Uterus (tissue), 2 donors: ENCODE measurements around the gene FAM89B.

Experiments used
- POLR2A ChIP-seq, 2 donors: fragments of 450-650 bp; IDR thresholded peaks; one replicate each; pipeline ENCODE4 v1.6.1; 2016; ENCODE audit warnings: antibody characterized with exemption in 2 of 2, mild to moderate bottlenecking in 1 of 2, moderate library complexity in 1 of 2
- TF ChIP-seq, protein P1 (sequence below), 4 experiments: fragments of 200-600 bp in 2 of 4; fragments of 450-650 bp in 2 of 4; sonication (generic) in 2 of 4; IDR thresholded peaks; one replicate each; pipeline ENCODE4 v1.5.1; 2016 to 2019; ENCODE audit warnings: antibody characterized with exemption in 4 of 4, mild to moderate bottlenecking in 2 of 4, moderate library complexity in 1 of 4

DNA sequence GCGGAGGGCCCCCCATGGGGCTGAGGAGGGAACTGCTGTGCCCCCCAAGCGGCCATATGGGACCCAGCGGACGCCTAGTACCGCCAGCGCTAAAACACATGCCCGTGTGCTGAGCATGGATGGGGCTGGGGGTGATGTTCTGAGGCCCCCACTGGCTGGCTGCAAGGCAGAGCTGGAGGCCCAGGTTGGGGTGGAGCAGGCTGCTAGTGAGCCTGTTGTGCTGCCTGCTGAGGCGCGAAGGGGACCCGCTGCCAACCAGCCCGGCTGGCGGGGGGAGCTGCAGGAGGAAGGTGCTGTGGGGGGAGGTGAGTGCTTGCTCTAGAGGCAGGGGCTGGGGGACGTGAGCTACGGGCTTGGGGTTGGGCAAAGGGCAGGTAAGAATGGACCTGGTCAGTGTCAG is 46.4 kb downstream of the FAM89B start:
- TF ChIP-seq, protein P1, sequence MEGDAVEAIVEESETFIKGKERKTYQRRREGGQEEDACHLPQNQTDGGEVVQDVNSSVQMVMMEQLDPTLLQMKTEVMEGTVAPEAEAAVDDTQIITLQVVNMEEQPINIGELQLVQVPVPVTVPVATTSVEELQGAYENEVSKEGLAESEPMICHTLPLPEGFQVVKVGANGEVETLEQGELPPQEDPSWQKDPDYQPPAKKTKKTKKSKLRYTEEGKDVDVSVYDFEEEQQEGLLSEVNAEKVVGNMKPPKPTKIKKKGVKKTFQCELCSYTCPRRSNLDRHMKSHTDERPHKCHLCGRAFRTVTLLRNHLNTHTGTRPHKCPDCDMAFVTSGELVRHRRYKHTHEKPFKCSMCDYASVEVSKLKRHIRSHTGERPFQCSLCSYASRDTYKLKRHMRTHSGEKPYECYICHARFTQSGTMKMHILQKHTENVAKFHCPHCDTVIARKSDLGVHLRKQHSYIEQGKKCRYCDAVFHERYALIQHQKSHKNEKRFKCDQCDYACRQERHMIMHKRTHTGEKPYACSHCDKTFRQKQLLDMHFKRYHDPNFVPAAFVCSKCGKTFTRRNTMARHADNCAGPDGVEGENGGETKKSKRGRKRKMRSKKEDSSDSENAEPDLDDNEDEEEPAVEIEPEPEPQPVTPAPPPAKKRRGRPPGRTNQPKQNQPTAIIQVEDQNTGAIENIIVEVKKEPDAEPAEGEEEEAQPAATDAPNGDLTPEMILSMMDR (IDR thresholded peaks at IDR 0.05): no peak
- no peak for TF ChIP-seq POLR2A (IDR thresholded peaks at IDR 0.05)
